NCI-H1436 treated with DMSO at 0.1 percent for 48 hours (cell line): ENCODE results near the gene PABPN1L.
"Not testable (repeated sequence)": the region's sequence is repeated elsewhere in the genome, so short reads cannot be mapped to it uniquely, and the experiment has no call there.

Experiments used
- DNase-seq: peaks from one replicate; lab custom pipeline; 2025; lab: John Stamatoyannopoulos, UW

PABPN1L gene

GRCh38 chr16:88827727-88828126 is 38.7 kb downstream of the PABPN1L start:
- DNase-seq: no peak

- DNase-seq: no peak
These were observed 40.2 kb downstream of the PABPN1L start for GRCh38 chr16:88826070-88826840.

GRCh38 chr16:88825146-88825545 is 41.3 kb downstream of the PABPN1L start:
- DNase-seq: no peak

GRCh38 chr16:88824256-88825077 is 42.0 kb downstream of the PABPN1L start:
- DNase-seq: no peak

- DNase-seq: not testable (repeated sequence)
These were observed 42.8 kb downstream of the PABPN1L start for GRCh38 chr16:88823646-88824045.

- no peak for DNase-seq
These were observed 44.0 kb downstream of the PABPN1L start for GRCh38 chr16:88822281-88823040.

GRCh38 chr16:88821168-88821850 is 45.2 kb downstream of the PABPN1L start:
- no peak for DNase-seq

- DNase-seq: no peak
These were observed 46.0 kb downstream of the PABPN1L start for GRCh38 chr16:88820385-88821025.

- no peak for DNase-seq
These were observed 47.3 kb downstream of the PABPN1L start for GRCh38 chr16:88819126-88819525.

GRCh38 chr16:88818575-88818874 is 47.9 kb downstream of the PABPN1L start:
- no peak for DNase-seq

- no peak for DNase-seq
These were observed 48.5 kb downstream of the PABPN1L start for GRCh38 chr16:88817785-88818574.

GRCh38 chr16:88816736-88817535 is 49.5 kb downstream of the PABPN1L start:
- no peak for DNase-seq

- DNase-seq: no peak
These were observed 50.4 kb downstream of the PABPN1L start for GRCh38 chr16:88815901-88816589.

- DNase-seq: no peak
These were observed 51.2 kb downstream of the PABPN1L start for GRCh38 chr16:88815227-88815626.

- DNase-seq: no peak
These were observed 52.3 kb downstream of the PABPN1L start for GRCh38 chr16:88814144-88814502.
